ENCODE measurements around the gene CYP4F2. TPM values are rescaled to one million over a fixed set of nuclear protein-coding genes. Genes with fewer than 3 reads are reported as not detected.

Gene CYP4F2
- total and polyA plus RNA-seq, 10 of the 15 experiments (the other 5 are each of a cell fraction or from before 2014, with no cell fraction given), result 0.08 to 3.5 (median 0.63) TPM

DNA sequence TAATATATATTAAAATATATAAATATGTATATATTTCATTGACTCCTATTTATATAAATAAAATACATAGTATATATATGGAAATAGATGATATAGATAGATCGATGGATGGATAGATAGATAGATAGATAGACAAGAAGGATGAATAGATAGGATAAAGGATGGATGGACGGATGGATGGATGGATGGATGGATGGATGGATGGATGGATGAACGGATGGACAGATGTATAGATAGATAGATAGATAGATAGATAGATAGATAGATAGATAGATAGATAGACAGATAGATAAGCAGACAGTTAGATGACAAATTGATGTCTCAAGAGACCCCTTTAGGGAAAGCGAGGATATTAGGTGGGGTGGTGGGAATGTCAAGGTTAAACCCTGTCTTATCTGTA, 21.4 kb upstream of the CYP4F2 start:
- FAIRE-seq (no peak), ATAC-seq (no peak), DNase-seq (ENCODE audit: low read depth, low spot score) (no peak)
- CTCF ChIA-PET, result no interaction called here
- RAD21 ChIA-PET (ENCODE audit: unreplicated experiment), result no interaction called here
- H3K27me3 ChIP-seq (replicated peaks in 1 of 2; ENCODE audit: control insufficient read depth in 2 of 2, insufficient read depth in 2 of 2, low read length in 1 of 2), result no peaks in the 10 kb centered on the region; a peak in 1 of 4 replicates
- no peaks in the 10 kb centered on the region for H3K4me1 ChIP-seq (ENCODE audit: control insufficient read depth, insufficient read depth, low read length)
- H3K79me2 ChIP-seq (ENCODE audit: control insufficient read depth, insufficient read depth, low read length), result no peaks in the 10 kb centered on the region
- H3K36me3 ChIP-seq (ENCODE audit: control insufficient read depth in 2 of 2, insufficient read depth in 2 of 2, low read length in 1 of 2), result no peaks in the 10 kb centered on the region
- H2AFZ ChIP-seq (ENCODE audit: control insufficient read depth, low read depth, low read length), result no peak overlapping the region
- H3K27ac ChIP-seq (ENCODE audit: control insufficient read depth, insufficient read depth), result no peak overlapping the region
- H3K9ac ChIP-seq (ENCODE audit: control insufficient read depth, insufficient read depth, low read length), result no peak overlapping the region
- in situ Hi-C loops (cut with MboI), result no loop called here
- intact Hi-C loops (cut with micrococcal nuclease; ENCODE audit: unreplicated experiment), result no loop called here
- no peaks in the 10 kb centered on the region for H4K20me1 ChIP-seq (ENCODE audit: control insufficient read depth, insufficient read depth)
- SMC1A ChIA-PET (ENCODE audit: uncharacterized antibody, unreplicated experiment), result no interaction called here
- H3K4me2 ChIP-seq (ENCODE audit: control insufficient read depth, insufficient read depth), result no peak overlapping the region
- H3K4me3 ChIP-seq, result no peak overlapping the region
- WGBS (ENCODE audit: insufficient coverage, insufficient replicate concordance, low lambda C conversion rate, missing lambda C conversion rate), result 0% methylated on average over 4 of the region's 4 CpGs
- TF ChIP-seq ZBTB11 (CRISPR knock-in tag; IDR thresholded peaks at IDR 0.05) (no peak), ZSCAN29 (IDR thresholded peaks at IDR 0.05) (no peak), RUNX3 (IDR thresholded peaks at IDR 0.05; ENCODE audit: low read length) (no peak), KDM1A (IDR thresholded peaks at IDR 0.05; ENCODE audit: borderline replicate concordance) (no peak), KAT2A (conservative IDR thresholded peaks at IDR 0.05; ENCODE audit: control insufficient read depth, low read depth, low read length) (no peak), SP1 (IDR thresholded peaks at IDR 0.05; ENCODE audit: low read depth, low read length) (no peak), ZBED1 (IDR thresholded peaks at IDR 0.05; ENCODE audit: borderline replicate concordance) (no peak), ZNF274 (IDR thresholded peaks at IDR 0.05; ENCODE audit: insufficient read depth, insufficient read length) (no peak), NFYB (IDR thresholded peaks at IDR 0.05; ENCODE audit: insufficient read depth, low read depth, low read length) (no peak), JUNB (IDR thresholded peaks at IDR 0.05) (no peak), YBX1 (IDR thresholded peaks at IDR 0.05) (no peak), BCL11A (IDR thresholded peaks at IDR 0.05; ENCODE audit: low read depth, low read length) (no peak), PAX8 (IDR thresholded peaks at IDR 0.05) (no peak), EP300 (IDR thresholded peaks at IDR 0.05; ENCODE audit: borderline replicate concordance in 1 of 2, control insufficient read depth in 1 of 2, low read depth in 2 of 2, low read length in 2 of 2) (no peak), PBX3 (IDR thresholded peaks at IDR 0.05; ENCODE audit: insufficient replicate concordance, low read depth, low read length) (no peak), SMC3 (IDR thresholded peaks at IDR 0.05; ENCODE audit: borderline replicate concordance, low read length) (no peak), BACH1 (IDR thresholded peaks at IDR 0.05; ENCODE audit: borderline replicate concordance) (no peak)
- TF ChIP-seq, protein P1, sequence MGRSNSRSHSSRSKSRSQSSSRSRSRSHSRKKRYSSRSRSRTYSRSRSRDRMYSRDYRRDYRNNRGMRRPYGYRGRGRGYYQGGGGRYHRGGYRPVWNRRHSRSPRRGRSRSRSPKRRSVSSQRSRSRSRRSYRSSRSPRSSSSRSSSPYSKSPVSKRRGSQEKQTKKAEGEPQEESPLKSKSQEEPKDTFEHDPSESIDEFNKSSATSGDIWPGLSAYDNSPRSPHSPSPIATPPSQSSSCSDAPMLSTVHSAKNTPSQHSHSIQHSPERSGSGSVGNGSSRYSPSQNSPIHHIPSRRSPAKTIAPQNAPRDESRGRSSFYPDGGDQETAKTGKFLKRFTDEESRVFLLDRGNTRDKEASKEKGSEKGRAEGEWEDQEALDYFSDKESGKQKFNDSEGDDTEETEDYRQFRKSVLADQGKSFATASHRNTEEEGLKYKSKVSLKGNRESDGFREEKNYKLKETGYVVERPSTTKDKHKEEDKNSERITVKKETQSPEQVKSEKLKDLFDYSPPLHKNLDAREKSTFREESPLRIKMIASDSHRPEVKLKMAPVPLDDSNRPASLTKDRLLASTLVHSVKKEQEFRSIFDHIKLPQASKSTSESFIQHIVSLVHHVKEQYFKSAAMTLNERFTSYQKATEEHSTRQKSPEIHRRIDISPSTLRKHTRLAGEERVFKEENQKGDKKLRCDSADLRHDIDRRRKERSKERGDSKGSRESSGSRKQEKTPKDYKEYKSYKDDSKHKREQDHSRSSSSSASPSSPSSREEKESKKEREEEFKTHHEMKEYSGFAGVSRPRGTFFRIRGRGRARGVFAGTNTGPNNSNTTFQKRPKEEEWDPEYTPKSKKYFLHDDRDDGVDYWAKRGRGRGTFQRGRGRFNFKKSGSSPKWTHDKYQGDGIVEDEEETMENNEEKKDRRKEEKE (IDR thresholded peaks at IDR 0.05), result no peak
- POLR2A ChIA-PET, result no interaction called here
- H3K9me3 ChIP-seq (replicated peaks; ENCODE audit: control insufficient read depth, insufficient read depth, low read length), result no peaks in the 10 kb centered on the region
- no TSS peak for BruUV-seq (replicated peaks)

All from GM12878 (cell line).